Smooth muscle cell (in vitro differentiated cells): ENCODE data around the gene RHBDD2. TPM values are rescaled to one million over a fixed set of nuclear protein-coding genes. Genes with fewer than 3 reads are reported as not detected.

Source experiments
- DNase-seq: peaks from one replicate; lab custom pipeline; 2025; ENCODE audit not compliant: unreplicated experiment; lab: John Stamatoyannopoulos, UW
- H2AFZ ChIP-seq: fragments of 200-600 bp; sonication (generic); 2 replicates; pipeline ENCODE4 v1.6.0; 2016; ENCODE audit warnings: antibody characterized with exemption, low read depth, mild to moderate bottlenecking
- H3F3A ChIP-seq: fragments of 200-600 bp; sonication (generic); 2 replicates; pipeline ENCODE4 v1.6.0; 2017; ENCODE audit warnings: antibody characterized with exemption, low read depth
- H3K27ac ChIP-seq: fragments of 200-600 bp; sonication (generic); 2 replicates; pipeline ENCODE4 v1.5.1; 2016; ENCODE audit warnings: low read depth, mild to moderate bottlenecking
- H3K27me3 ChIP-seq: fragments of 200-600 bp; sonication (generic); 2 replicates; pipeline ENCODE4 v1.6.1; 2016; ENCODE audit warnings: low read depth, mild to moderate bottlenecking
- H3K36me3 ChIP-seq: fragments of 200-600 bp; sonication (generic); 2 replicates; pipeline ENCODE4 v1.5.1; 2016; ENCODE audit warnings: low read depth
- H3K4me1 ChIP-seq: fragments of 200-600 bp; sonication (generic); 2 replicates; pipeline ENCODE4 v1.5.1; 2016; ENCODE audit warnings: low read depth
- H3K4me2 ChIP-seq: fragments of 200-600 bp; sonication (generic); 2 replicates; pipeline ENCODE4 v1.6.0; 2016; ENCODE audit warnings: mild to moderate bottlenecking
- H3K4me3 ChIP-seq: fragments of 200-600 bp; sonication (generic); 2 replicates; pipeline ENCODE4 v1.5.1; 2016; ENCODE audit warnings: mild to moderate bottlenecking
- H3K79me2 ChIP-seq: fragments of 200-600 bp; sonication (generic); 2 replicates; pipeline ENCODE4 v1.6.0; 2016; ENCODE audit warnings: low read depth, mild to moderate bottlenecking
- H3K9ac ChIP-seq: fragments of 200-600 bp; sonication (generic); 2 replicates; pipeline ENCODE4 v1.6.0; 2016; ENCODE audit warnings: low read depth
- H3K9me3 ChIP-seq: fragments of 200-600 bp; sonication (generic); replicated peaks from 2 replicates; pipeline ENCODE4 v1.5.1; 2016; ENCODE audit warnings: low read depth
- H4K20me1 ChIP-seq: fragments of 200-600 bp; sonication (generic); 2 replicates; pipeline ENCODE4 v1.6.0; 2016; ENCODE audit warnings: low read depth
- CTCF ChIP-seq: fragments of 200-600 bp; sonication (generic); IDR thresholded peaks from 2 replicates; pipeline ENCODE4 v1.5.1; 2017; ENCODE audit warnings: borderline replicate concordance, mild to moderate bottlenecking, antibody characterized with exemption; ENCODE audit not compliant: insufficient read depth, poor library complexity, severe bottlenecking
- WGBS: methylation state at CpG from one replicate; pipeline ENCODE4 v1.1.7; 2016; ENCODE audit warnings: low lambda C conversion rate; 5-methylcytosine and 5-hydroxymethylcytosine counted together
- polyA plus RNA-seq: library from polyadenylated mRNA; unstranded; fragments of >200 nt; fragmentation: Nextera tagmentation; extraction: Ambion mirVana; gene quantifications from 2 replicates; pipeline ENCODE4 v1.2.1, GENCODE V29; 2016
- total RNA-seq: library from RNA; depleted of rRNA; stranded (reverse); fragments of >200 nt; gene quantifications from 2 replicates; pipeline ENCODE4 v1.2.3, GENCODE V29; 2014

Gene RHBDD2
- total and polyA plus RNA-seq, 2 experiments from 2014 or later, result 43.9 to 105 TPM

GRCh38 chr7:75891815-75892411 lies 13.1 kb downstream of the RHBDD2 start:
- no peak for DNase-seq
- Histone ChIP-seq H3K27me3 (no peaks in the 10 kb centered on the region), H2AFZ (no peak overlapping the region), H4K20me1 (peaks cover 6% of the 10 kb centered on the region), H3K4me3 (no peak overlapping the region), H3K4me1 (no peaks in the 10 kb centered on the region), H3K27ac (no peak overlapping the region), H3K4me2 (no peak overlapping the region), H3K9ac (no peak overlapping the region), H3K9me3 (no peaks in the 10 kb centered on the region), H3F3A (no peaks in the 10 kb centered on the region), H3K79me2 (no peaks in the 10 kb centered on the region), H3K36me3 (no peaks in the 10 kb centered on the region)
- 92% methylated on average over 7 of the region's 7 CpGs for WGBS
- no peak for TF ChIP-seq CTCF

GRCh38 chr7:75892634-75893272 lies 13.9 kb downstream of the RHBDD2 start:
- 25% methylated on average over 15 of the region's 15 CpGs for WGBS
- Histone ChIP-seq H3K9ac (no peak overlapping the region), H3F3A (no peaks in the 10 kb centered on the region), H3K27ac (no peak overlapping the region), H3K4me1 (no peaks in the 10 kb centered on the region), H3K79me2 (no peaks in the 10 kb centered on the region), H3K9me3 (no peaks in the 10 kb centered on the region), H3K27me3 (no peaks in the 10 kb centered on the region), H3K36me3 (no peaks in the 10 kb centered on the region), H4K20me1 (no peaks in the 10 kb centered on the region), H3K4me2 (peak overlapping the region; percentile 61), H2AFZ (no peak overlapping the region), H3K4me3 (no peak overlapping the region)
- DNase-seq, result no peak
- no peak for TF ChIP-seq CTCF

- Histone ChIP-seq H2AFZ (no peak overlapping the region), H3K9me3 (no peaks in the 10 kb centered on the region), H3K4me1 (no peaks in the 10 kb centered on the region), H4K20me1 (no peaks in the 10 kb centered on the region), H3K4me3 (no peak overlapping the region), H3K79me2 (no peaks in the 10 kb centered on the region), H3K36me3 (no peaks in the 10 kb centered on the region), H3K27ac (no peak overlapping the region), H3K4me2 (no peak overlapping the region), H3F3A (no peaks in the 10 kb centered on the region), H3K9ac (no peak overlapping the region), H3K27me3 (no peaks in the 10 kb centered on the region)
- DNase-seq, result no peak
- TF ChIP-seq CTCF, result no peak
- WGBS, result 99% methylated on average over 6 of the region's 6 CpGs
These were observed 18.0 kb downstream of the RHBDD2 start for GRCh38 chr7:75896803-75897327.
